HG03520 (cell line): ENCODE results near the gene DAB1.

Source experiments
- ATAC-seq: cut with Tn5 transposase; IDR thresholded peaks from one replicate; pipeline ENCODE4 v1.9.1; 2021; ENCODE audit warnings: mild to moderate bottlenecking, moderate library complexity; ENCODE audit not compliant: unreplicated experiment

DAB1 gene

DNA sequence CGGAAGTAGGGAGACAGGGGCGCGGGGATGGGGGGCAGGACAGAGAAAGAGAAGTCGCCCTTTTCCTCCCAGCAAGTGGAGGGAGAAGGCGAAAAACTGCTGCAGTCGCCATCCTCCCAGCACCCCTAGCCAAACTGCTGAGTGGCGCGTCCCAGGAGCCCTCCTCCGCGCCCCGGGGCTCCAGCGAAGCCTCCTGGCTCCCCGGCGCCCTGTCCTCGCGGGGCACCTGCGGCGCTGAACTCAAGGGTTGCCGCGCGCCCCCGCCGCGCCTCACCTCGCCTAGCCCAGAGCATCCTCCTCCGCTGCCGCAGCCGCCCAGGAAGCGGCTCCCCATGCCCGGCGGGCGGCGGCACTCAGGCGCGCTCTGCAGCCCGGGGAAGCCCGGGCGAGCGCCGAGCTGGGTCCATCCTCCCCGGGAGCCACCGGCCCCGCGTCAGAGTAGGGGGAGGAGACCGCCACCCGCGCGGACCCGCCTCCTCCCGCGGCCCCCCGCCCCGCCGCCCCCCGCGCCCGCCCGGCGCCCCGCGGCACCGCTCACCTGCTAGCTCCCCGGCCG is at the start of gene DAB1:
Gene DAB1, minus strand, starts transcription at position 405 of the 556 bp plus-strand sequence. CDS start 133,030 bp downstream, outside the sequence.
- ATAC-seq: no peak

GRCh38 chr1:57473448-57473847 is 49.6 kb upstream of the DAB1 start:
- no peak for ATAC-seq

DNA sequence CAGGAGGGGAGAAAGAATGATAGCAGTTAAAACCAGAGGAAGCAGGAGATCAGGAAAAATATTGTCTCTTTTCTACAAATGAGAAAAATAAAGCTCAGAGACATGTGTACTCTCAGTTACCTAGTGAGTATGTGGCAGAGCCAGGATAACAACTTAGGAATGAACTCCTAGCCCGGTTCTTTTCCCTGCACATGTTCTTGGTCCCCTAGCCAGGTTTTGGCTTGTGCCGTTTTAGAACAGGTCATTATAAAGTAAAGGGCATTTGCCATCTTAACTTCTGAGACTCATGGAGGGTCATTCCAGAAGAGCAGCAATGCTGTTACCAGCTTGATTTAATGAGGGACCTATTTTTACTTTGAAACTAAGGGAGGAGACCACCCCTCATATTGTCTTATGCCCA is 48.1 kb upstream of the DAB1 start:
- ATAC-seq: no peak

GRCh38 chr1:57470036-57470435 is 46.2 kb upstream of the DAB1 start:
- ATAC-seq: no peak

DNA sequence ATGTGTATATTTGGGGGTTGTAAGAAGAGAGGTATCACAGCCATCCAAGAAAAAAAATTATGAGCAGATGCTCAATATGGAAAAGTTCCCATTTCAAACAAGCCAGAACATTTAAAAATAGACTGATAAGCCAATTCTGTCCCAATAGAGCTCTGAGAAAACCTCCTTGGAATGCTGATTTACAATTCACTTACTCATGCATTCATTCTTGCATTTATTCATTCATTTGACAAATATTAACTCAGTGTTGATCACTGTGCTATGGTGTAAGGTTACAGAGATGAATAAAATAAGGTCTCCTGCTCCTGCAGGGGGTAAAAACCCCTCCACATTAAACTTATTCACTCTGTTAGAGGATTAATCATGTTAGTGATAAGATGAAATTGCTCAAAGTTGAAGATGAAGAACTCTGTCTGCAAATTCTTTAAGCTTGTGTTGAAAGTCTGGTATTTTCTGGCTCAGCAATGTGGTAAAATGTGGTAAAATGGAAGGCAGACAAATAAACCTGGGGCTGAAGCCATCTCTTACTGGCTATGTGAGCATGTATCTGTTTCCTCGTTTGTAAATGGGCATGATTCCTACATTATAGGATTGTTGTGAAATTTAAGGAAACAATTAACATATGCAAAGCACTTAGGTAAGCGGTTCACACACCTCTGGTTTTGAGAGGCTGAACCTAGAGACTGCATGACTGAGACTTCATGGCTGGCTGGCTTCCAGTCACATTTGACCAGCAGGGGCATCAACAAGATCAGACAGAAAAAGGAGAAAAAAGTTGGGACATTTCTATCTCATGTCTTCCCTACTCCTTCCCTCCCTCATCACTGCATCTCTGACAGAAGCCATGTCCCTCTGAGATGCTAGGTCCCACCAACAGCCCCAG is 45.0 kb upstream of the DAB1 start:
- no peak for ATAC-seq

GRCh38 chr1:57467830-57468229 is 44.0 kb upstream of the DAB1 start:
- no peak for ATAC-seq

DNA sequence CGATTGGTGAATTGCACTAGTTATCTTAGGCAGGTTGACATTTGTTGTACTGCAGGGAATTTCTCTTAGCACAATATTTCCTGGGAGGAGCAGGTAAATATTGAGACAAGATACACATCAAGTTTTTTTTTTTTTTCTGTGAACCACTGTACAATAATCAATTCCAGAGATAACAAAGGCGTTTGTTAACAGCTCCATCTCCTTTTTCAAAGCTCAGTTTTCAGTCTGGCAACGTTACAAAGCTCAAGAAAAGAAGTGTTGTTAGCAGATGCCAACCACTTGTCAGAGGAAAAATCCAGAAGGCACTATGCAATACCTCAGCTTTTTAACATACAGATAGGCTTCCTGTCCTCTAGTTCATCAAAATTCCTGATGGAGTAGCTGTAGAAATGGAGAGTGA is 40.9 kb upstream of the DAB1 start:
- ATAC-seq: no peak

GRCh38 chr1:57463343-57463742 is 39.5 kb upstream of the DAB1 start:
- ATAC-seq: no peak

- no peak for ATAC-seq
Observed at GRCh38 chr1:57461405-57461804, 37.5 kb upstream of the DAB1 start.

- no peak for ATAC-seq
Observed at GRCh38 chr1:57451516-57451915, 27.7 kb upstream of the DAB1 start.

DNA sequence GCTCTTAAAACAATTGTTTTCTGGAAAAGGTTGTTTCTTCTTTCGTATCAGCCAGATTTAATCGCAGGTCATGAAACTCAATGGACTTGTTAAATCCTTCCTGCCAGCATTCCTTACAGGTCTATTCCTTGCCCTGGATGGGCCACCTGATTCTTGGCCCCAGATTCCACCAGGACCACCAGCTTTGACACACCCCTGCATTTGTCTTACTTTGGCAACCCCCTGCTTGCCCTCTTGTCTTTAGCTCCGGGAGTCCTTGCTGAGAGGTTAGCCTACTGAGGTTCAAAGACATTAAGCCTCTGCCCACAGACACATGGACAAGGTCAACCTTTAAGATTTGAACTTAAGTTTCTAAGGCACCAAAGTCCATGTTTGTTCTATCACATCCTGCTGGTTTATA is 27.1 kb upstream of the DAB1 start:
- ATAC-seq: no peak

DNA sequence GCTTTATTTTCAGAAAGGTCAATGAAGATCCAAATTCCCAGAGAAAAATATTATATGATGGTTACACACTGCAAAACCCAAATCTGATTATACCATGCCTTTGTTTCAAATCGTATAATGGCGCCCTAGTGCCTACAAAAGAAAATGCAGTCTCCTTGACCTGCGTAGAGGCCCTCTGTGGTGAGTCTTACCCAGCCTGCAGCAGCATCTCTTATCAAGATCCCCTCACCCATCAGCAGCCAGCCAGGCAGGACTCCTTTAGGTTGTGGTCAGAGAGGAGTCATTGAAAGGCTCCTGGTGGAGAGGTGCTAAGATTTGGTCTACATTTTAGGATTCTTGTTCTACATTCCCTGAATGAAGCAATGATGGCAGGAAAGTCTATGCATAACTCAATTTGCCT is 23.7 kb upstream of the DAB1 start:
- no peak for ATAC-seq

- ATAC-seq: no peak
Observed at GRCh38 chr1:57443004-57443403, 19.1 kb upstream of the DAB1 start.

GRCh38 chr1:57440096-57440495 is 16.2 kb upstream of the DAB1 start:
- ATAC-seq: no peak

DNA sequence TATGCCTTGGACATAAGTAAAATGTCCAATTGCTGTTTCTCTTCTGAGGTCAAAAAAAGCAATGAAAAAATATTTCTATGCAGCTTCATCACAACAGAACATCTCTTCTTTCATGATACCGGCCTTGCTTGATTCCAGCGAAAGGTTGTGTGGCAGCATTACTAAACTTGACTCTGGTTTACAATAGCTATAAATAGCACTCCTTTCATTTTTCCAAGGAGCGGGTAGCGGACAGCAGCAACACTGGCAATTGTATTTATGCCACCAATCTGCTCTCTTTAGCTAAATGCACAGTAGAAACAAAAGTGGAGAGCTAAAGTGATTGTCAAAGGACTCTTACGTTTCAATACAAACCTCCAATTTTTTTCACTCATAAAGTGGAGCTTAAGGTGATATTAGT is 7.5 kb upstream of the DAB1 start:
- no peak for ATAC-seq

DNA sequence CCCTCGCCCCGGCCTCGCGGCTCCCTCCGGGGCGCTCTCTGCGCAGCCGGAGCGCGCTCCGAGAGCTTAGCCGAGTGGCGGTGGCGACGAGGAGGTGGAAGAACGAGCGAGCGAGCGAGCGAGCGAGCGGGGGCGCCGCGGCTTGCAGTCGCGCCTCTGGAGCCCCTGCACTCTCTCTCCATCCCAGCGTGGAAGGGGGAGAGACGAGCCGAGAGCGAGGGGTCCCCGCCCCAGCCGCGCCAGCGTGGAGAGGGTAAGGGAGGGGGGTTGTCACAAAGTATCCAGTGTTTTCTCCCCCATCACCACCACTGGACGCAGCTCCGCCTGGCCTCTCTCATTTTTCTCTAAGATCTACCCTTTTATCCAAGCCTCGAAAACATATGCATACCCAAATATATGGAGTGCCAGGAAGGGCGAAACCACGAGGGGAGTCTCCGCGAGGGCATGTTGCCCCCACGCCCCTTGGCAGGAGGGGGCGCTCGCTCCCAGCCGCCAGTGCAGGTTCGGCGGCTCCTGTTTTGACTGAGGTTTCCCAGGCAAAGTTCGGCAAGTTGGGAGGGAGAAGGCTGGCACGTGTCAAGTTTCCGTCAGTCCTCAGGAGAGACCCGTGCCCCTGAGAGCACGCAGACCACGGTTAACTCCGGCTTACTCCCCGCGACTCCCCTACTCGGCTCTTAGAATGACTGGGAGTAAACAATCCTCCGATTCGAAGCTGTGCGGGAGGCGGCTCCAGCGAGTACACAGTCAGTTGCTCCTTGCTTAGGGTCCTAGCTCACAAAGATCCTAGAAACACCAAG is 569 bp upstream of the DAB1 start:
- no peak for ATAC-seq

DNA sequence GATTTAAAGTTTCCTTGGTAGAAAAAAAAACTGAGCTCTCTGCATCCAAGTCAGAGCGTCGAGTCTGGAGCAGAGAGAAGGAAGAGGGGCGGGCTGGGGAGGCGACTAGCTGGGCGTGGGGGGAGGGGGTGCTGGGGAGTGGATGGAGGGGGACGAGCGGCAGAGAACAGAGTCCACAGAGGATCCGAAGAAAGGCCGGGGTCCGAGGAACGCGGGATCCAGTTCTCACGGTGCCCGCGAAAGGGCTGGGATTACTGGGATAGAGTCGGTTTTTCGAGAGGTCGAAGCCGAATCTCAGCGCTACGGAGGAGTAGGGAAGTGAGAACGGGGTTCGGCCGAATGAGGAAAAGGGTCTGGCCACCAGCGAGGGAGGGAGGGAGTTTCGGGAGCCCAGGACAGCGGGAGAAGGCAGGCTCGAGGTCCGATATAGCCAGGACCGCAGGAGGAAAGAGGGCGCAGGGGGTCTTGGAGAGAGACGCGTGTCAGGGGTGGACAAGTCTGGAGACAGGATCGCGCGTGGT is 665 bp downstream of the DAB1 start:
- no peak for ATAC-seq

- ATAC-seq: no peak
Observed at GRCh38 chr1:57422271-57423134, 1.4 kb downstream of the DAB1 start.

GRCh38 chr1:57421806-57422205 is 2.1 kb downstream of the DAB1 start:
- ATAC-seq: no peak

- no peak for ATAC-seq
Observed at GRCh38 chr1:57420981-57421785, 2.7 kb downstream of the DAB1 start.
